GM12872 (cell line): ENCODE data around the gene CARNS1.

Source experiments
- CTCF ChIP-seq: IDR thresholded peaks from 3 replicates; pipeline ENCODE4 v1.5.1; 2011; ENCODE audit warnings: low read depth, mild to moderate bottlenecking, low read length, moderate library complexity; ENCODE audit not compliant: insufficient read depth

The CARNS1 gene

GRCh38 chr11:67407688-67408163 lies 7.8 kb upstream of the CARNS1 start:
- TF ChIP-seq CTCF, result no peak

- no peak for TF ChIP-seq CTCF
These were observed 6.9 kb upstream of the CARNS1 start for GRCh38 chr11:67408437-67409200.

- no peak for TF ChIP-seq CTCF
These were observed 6.2 kb upstream of the CARNS1 start for GRCh38 chr11:67409261-67409666.

GRCh38 chr11:67409781-67410368 lies 5.6 kb upstream of the CARNS1 start:
- 0 out of 3 replicates have a peak, but pooled peaks have one; percentile 11 for TF ChIP-seq CTCF

GRCh38 chr11:67410369-67410831 lies 5.1 kb upstream of the CARNS1 start:
- no peak for TF ChIP-seq CTCF

- TF ChIP-seq CTCF, result no peak
These were observed 4.3 kb upstream of the CARNS1 start for GRCh38 chr11:67410984-67411784.

- TF ChIP-seq CTCF, result no peak
These were observed 3.7 kb upstream of the CARNS1 start for GRCh38 chr11:67411785-67412152.
